K562 (cell line): ENCODE measurements around the gene BMP2K. TPM values are rescaled to one million over a fixed set of nuclear protein-coding genes. Genes with fewer than 3 reads are reported as not detected.

Experiments
- ATAC-seq: fragments of 200-7000 bp; cut with Tn5 transposase; 3 replicates; pipeline ENCODE4 v1.9.1; 2020; ENCODE audit warnings: moderate library complexity
- BruUV-seq: library from RNA; stranded (reverse); fragments of 400-500 nt; replicated peaks from 2 replicates; lab custom pipeline; 2021; lab: Mats Ljungman, UMichigan
- CTCF ChIA-PET: fragments of 300-600 bp; formaldehyde crosslinking; extraction: SDS; loops from one replicate; lab custom pipeline; 2021; ENCODE audit warnings: low intra/inter-chr PET ratio; lab: Yijun Ruan, JAX
- POLR2A ChIA-PET: fragments of 300-600, 350-650 bp; sonication (Branson Sonifier 250); formaldehyde crosslinking; extraction: SDS; loops from one replicate; lab custom pipeline; 2021; ENCODE audit warnings: antibody characterized with exemption, inconsistent platforms; lab: Yijun Ruan, JAX
- DNase-seq, 4 experiments: peaks; one replicate each; pipeline versions ENCODE4 v3.0.0 to v3.0.0-alpha.2; 2011 to 2018; ENCODE audit warnings: low spot score in 3 of 4, mixed read lengths in 3 of 4; ENCODE audit errors: extremely low read depth in 1 of 4
- FAIRE-seq: peaks from 2 replicates; lab custom pipeline; 2011; peaks lifted over from hg19 to GRCh38; lab: Jason Lieb, UNC
- H2AFZ ChIP-seq: 2 replicates; pipeline ENCODE4 v1.6.0; 2011; ENCODE audit warnings: low read depth, low read length, control low read depth, inconsistent platforms
- H3K27ac ChIP-seq: fragments of 200-600 bp; 3 replicates; pipeline ENCODE4 v1.8.0; 2011; ENCODE audit warnings: low read depth, mild to moderate bottlenecking, control low read depth, inconsistent platforms, low read length, moderate library complexity, mixed read lengths; ENCODE audit errors: extremely low read depth
- H3K27me3 ChIP-seq, 2 experiments: fragments of 300-600 bp in 1 of 2; 2 replicates in 1 of 2; 3 replicates in 1 of 2; pipeline versions ENCODE4 v1.6.0 to v1.8.0; 2011; ENCODE audit warnings: inconsistent platforms in 2 of 2, low read length in 2 of 2, mild to moderate bottlenecking in 1 of 2, mixed read lengths in 1 of 2, moderate library complexity in 1 of 2; ENCODE audit not compliant: control insufficient read depth in 2 of 2, insufficient read depth in 2 of 2
- H3K36me3 ChIP-seq: fragments of 300-600 bp; 3 replicates; pipeline ENCODE4 v1.8.0; 2011; ENCODE audit warnings: mild to moderate bottlenecking, low read length, inconsistent platforms; ENCODE audit not compliant: control insufficient read depth, insufficient read depth
- H3K4me1 ChIP-seq, 2 experiments: fragments of 200-600 bp in 1 of 2; replicated peaks in 1 of 2; 2 replicates in 1 of 2; 3 replicates in 1 of 2; pipeline versions ENCODE4 v1.5.1 to v1.8.0; 2011; ENCODE audit warnings: inconsistent platforms in 2 of 2, low read length in 2 of 2, mild to moderate bottlenecking in 1 of 2, mixed read lengths in 1 of 2, moderate library complexity in 1 of 2; ENCODE audit not compliant: control insufficient read depth in 2 of 2, insufficient read depth in 2 of 2
- H3K4me2 ChIP-seq: 2 replicates; pipeline ENCODE4 v1.6.1; 2011; ENCODE audit warnings: low read length, control low read depth, inconsistent platforms, mixed read lengths; ENCODE audit not compliant: insufficient read depth
- H3K4me3 ChIP-seq: fragments of 200-600 bp; sonication (generic), shearing (Covaris generic); 2 replicates; pipeline ENCODE4 v1.5.1; 2016; ENCODE audit warnings: control low read depth, inconsistent platforms
- H3K79me2 ChIP-seq: fragments of 200-600 bp; 3 replicates; pipeline ENCODE4 v1.8.0; 2011; ENCODE audit warnings: low read length, inconsistent platforms; ENCODE audit not compliant: control insufficient read depth, insufficient read depth
- H3K9ac ChIP-seq, 2 experiments: 2 replicates each; pipeline versions ENCODE4 v1.6.0 to v1.6.1; 2011; ENCODE audit warnings: low read depth in 2 of 2, low read length in 2 of 2, control low read depth in 1 of 2, inconsistent platforms in 1 of 2, mild to moderate bottlenecking in 1 of 2, mixed read lengths in 1 of 2; ENCODE audit not compliant: insufficient read depth in 1 of 2
- H3K9me1 ChIP-seq: one replicate; pipeline ENCODE4 v1.6.0; 2011; ENCODE audit warnings: inconsistent platforms, mild to moderate bottlenecking, low read length, moderate library complexity; ENCODE audit not compliant: control insufficient read depth, insufficient read depth
- H3K9me3 ChIP-seq: replicated peaks from 2 replicates; pipeline ENCODE4 v1.5.1; 2011; ENCODE audit warnings: low read depth, low read length, inconsistent platforms; ENCODE audit not compliant: control insufficient read depth, insufficient read depth
- H4K20me1 ChIP-seq: replicated peaks from 2 replicates; pipeline ENCODE4 v1.6.1; 2011; ENCODE audit warnings: low read length, inconsistent platforms, mixed read lengths; ENCODE audit not compliant: control insufficient read depth, insufficient read depth
- CBX8 ChIP-seq: fragments of 200-600 bp; sonication (generic); IDR thresholded peaks from 2 replicates; pipeline ENCODE4 v1.6.1; 2012; ENCODE audit warnings: borderline replicate concordance, mixed run types, low read depth, mild to moderate bottlenecking, moderate library complexity, mixed read lengths, low read length, control low read depth, inconsistent platforms; ENCODE audit not compliant: poor library complexity, severe bottlenecking; ENCODE audit errors: extremely low read depth
- DEAF1 ChIP-seq: fragments of 450-650 bp; formaldehyde crosslinking; IDR thresholded peaks from 2 replicates; pipeline ENCODE4 v1.4.0; 2020; ENCODE audit warnings: mild to moderate bottlenecking, moderate library complexity
- FOXO4 ChIP-seq: fragments of 450-650 bp; formaldehyde crosslinking; IDR thresholded peaks from 2 replicates; pipeline ENCODE4 v1.4.0; 2020; ENCODE audit warnings: mild to moderate bottlenecking, moderate library complexity
- KLF16 ChIP-seq: IDR thresholded peaks from 2 replicates; pipeline ENCODE4 v1.6.1; 2016; ENCODE audit warnings: antibody characterized with exemption
- NR2C1 ChIP-seq, 2 experiments: fragments of 450-650 bp; IDR thresholded peaks; 2 replicates each; pipeline ENCODE4 v1.6.1; 2017; ENCODE audit warnings: mild to moderate bottlenecking in 2 of 2, antibody characterized with exemption in 1 of 2, inconsistent platforms in 1 of 2, missing compliant biosample characterization in 1 of 2, missing genetic modification characterization in 1 of 2
- PHB2 ChIP-seq: fragments of 450-650 bp; IDR thresholded peaks from 2 replicates; pipeline ENCODE4 v1.6.1; 2017; ENCODE audit warnings: low read depth
- RNF2 ChIP-seq: sonication (generic); IDR thresholded peaks from 2 replicates; pipeline ENCODE4 v1.6.1; 2016
- SMARCE1 ChIP-seq: fragments of 450-650 bp; IDR thresholded peaks from 2 replicates; pipeline ENCODE4 v1.7.1; 2016; ENCODE audit warnings: mild to moderate bottlenecking
- TCF7 ChIP-seq: sonication (generic); IDR thresholded peaks from 2 replicates; pipeline ENCODE4 v1.6.1; 2016; ENCODE audit warnings: antibody characterized with exemption, borderline replicate concordance
- ZBTB8A ChIP-seq: fragments of 450-650 bp; IDR thresholded peaks from 2 replicates; pipeline ENCODE4 v1.6.1; 2018; ENCODE audit warnings: mild to moderate bottlenecking, moderate library complexity; ENCODE audit not compliant: partially characterized antibody
- ZNF165 ChIP-seq: fragments of 250-450 bp; sonication (Bioruptor Pico); IDR thresholded peaks from 2 replicates; pipeline ENCODE4 v1.4.0; 2020; ENCODE audit warnings: borderline replicate concordance
- ZNF324 ChIP-seq: fragments of 250-450 bp; sonication (Bioruptor Pico); IDR thresholded peaks from 2 replicates; pipeline ENCODE4 v1.4.0; 2020; ENCODE audit warnings: mild to moderate bottlenecking
- ZNF609 ChIP-seq: sonication (generic); formaldehyde crosslinking; IDR thresholded peaks from 2 replicates; pipeline ENCODE4 v1.8.1; 2023; ENCODE audit warnings: missing genetic modification reagents, mild to moderate bottlenecking, borderline replicate concordance
- ZNF707 ChIP-seq: fragments of 250-450 bp; sonication (Bioruptor Pico); conservative IDR thresholded peaks from 2 replicates; pipeline ENCODE4 v1.8.0; 2022; ENCODE audit warnings: inconsistent platforms, mild to moderate bottlenecking, moderate library complexity
- in situ Hi-C: fragments of 300-500 bp; cut with MboI; formaldehyde crosslinking; loops from 4 replicates; pipeline ENCODE4 v1.15.0; 2018; ENCODE audit warnings: inconsistent platforms, mixed read lengths
- intact Hi-C: fragments of 100-400 bp; cut with micrococcal nuclease; formaldehyde crosslinking; loops from 2 replicates; pipeline ENCODE4 v1.14.2; 2022
- polyA plus RNA-seq, 8 experiments: library from polyadenylated mRNA; depleted of rRNA in 4 of 8; stranded (reverse) in 5 of 8; unstranded in 3 of 8; fragments of >200 nt; fragmentation: Nextera tagmentation in 2 of 8; fragmentation: Illumina TruSeq in 1 of 8; extraction: Ambion mirVana in 2 of 8; extraction: Trizol in 1 of 8; gene quantifications; 2 replicates each; pipeline versions ENCODE4 v1.2.1 to v1.2.3, GENCODE V29; 2011 to 2014; ENCODE audit warnings: inconsistent platforms in 1 of 8, missing spikeins in 1 of 8
- total RNA-seq, 7 experiments: library from RNA; depleted of rRNA in 6 of 7; stranded (reverse); fragments of >200 nt in 6 of 7; fragmentation: Illumina TruSeq in 2 of 7; extraction: Trizol in 2 of 7; gene quantifications; 2 replicates each; pipeline versions ENCODE4 v1.2.1 to v1.2.3, GENCODE V29; 2011 to 2021; ENCODE audit warnings: low replicate concordance in 1 of 7

The BMP2K gene
- total and polyA plus RNA-seq, 9 of the 15 experiments (the other 6 are each of a cell fraction or from before 2014, with no cell fraction given) = 17.0 to 217 (median 104) TPM

GRCh38 chr4:78764498-78764961 lies 11.6 kb upstream of the BMP2K start:
- ChIA-PET CTCF (no interaction called here), POLR2A (interaction anchor here (1.0 kb wide), 1 partner anchor 14 kb away, joined by 4 read pairs; no protein-coding TSS in a partner anchor)
- Histone ChIP-seq H3K27me3 (no peaks in the 10 kb centered on the region), H3K9me1 (no peaks in the 10 kb centered on the region), H3K4me2 (peak overlapping the region; percentile 11; the same call in 1 of the 2 replicates), H3K4me3 (no peak overlapping the region), H3K79me2 (no peaks in the 10 kb centered on the region), H3K27ac (peak overlapping the region; percentile 44), H3K36me3 (no peaks in the 10 kb centered on the region), H4K20me1 (no peaks in the 10 kb centered on the region), H3K4me1 (peaks cover 15 to 45% of the 10 kb centered on the region in 2 experiments; a peak in 4 of 5 replicates), H2AFZ (no peak overlapping the region), H3K9me3 (no peaks in the 10 kb centered on the region), H3K9ac (peak overlapping the region in 1 of 2 experiments; percentile 11; a peak in 2 of 4 replicates)
- intact Hi-C loops (no loop called here), in situ Hi-C loops (no loop called here)
- ATAC-seq (peak; percentile 63), FAIRE-seq (no peak), DNase-seq (peak in 1 of 4 experiments; percentile 67)
- no TSS peak for BruUV-seq
- no peak for TF ChIP-seq RNF2
- no peak for TF ChIP-seq TCF7
- no peak for TF ChIP-seq FOXO4 (CRISPR knock-in tag)
- no peak for TF ChIP-seq PHB2
- TF ChIP-seq ZNF165 = no peak
- no peak for TF ChIP-seq ZNF324
- TF ChIP-seq ZNF609 (CRISPR knock-in tag) = no peak
- no peak; the same call in 1 of the 2 replicates for TF ChIP-seq NR2C1 (IDR thresholded peaks at IDR 0.05)
- no peak for TF ChIP-seq NR2C1 (tag; IDR thresholded peaks at IDR 0.05)
- no peak for TF ChIP-seq ZBTB8A
- TF ChIP-seq SMARCE1 = peak; percentile 88
- TF ChIP-seq KLF16 = 0 out of 2 replicates have a peak, but pooled peaks have one; percentile 8
- TF ChIP-seq CBX8 = no peak
- no peak for TF ChIP-seq ZNF707 (CRISPR knock-in tag)
- TF ChIP-seq DEAF1 (CRISPR knock-in tag) = peak; percentile 46; the same call in 1 of the 2 replicates
